Chondrocyte (in vitro differentiated cells): ENCODE results near the gene PIK3AP1. TPM values are rescaled to one million over a fixed set of nuclear protein-coding genes. Genes with fewer than 3 reads are reported as not detected.

Experiments
- DNase-seq: peaks from one replicate; pipeline ENCODE4 v3.0.0; 2021; ENCODE audit warnings: mixed read lengths, low spot score
- H3K27ac Mint-ChIP-seq: one replicate; pipeline ENCODE4 v1.8.0; 2021; ENCODE audit warnings: mild to moderate bottlenecking, moderate library complexity, mixed read lengths; ENCODE audit not compliant: unreplicated experiment
- H3K27me3 Mint-ChIP-seq: 2 replicates; pipeline ENCODE4 v1.8.0; 2021; ENCODE audit warnings: low read depth, mixed read lengths
- H3K36me3 Mint-ChIP-seq: 2 replicates; pipeline ENCODE4 v1.8.0; 2021; ENCODE audit warnings: low read depth, mixed read lengths
- H3K4me1 Mint-ChIP-seq: 2 replicates; pipeline ENCODE4 v1.8.0; 2021; ENCODE audit warnings: low read depth, mild to moderate bottlenecking, mixed read lengths
- H3K4me3 Mint-ChIP-seq: one replicate; pipeline ENCODE4 v1.8.0; 2021; ENCODE audit warnings: mild to moderate bottlenecking, moderate library complexity, mixed read lengths; ENCODE audit not compliant: unreplicated experiment
- H3K9me3 Mint-ChIP-seq: 2 replicates; pipeline ENCODE4 v1.8.0; 2021; ENCODE audit warnings: low read depth, mixed read lengths
- CTCF ChIP-seq: fragments of 200-600 bp; sonication (generic); IDR thresholded peaks from 2 replicates; pipeline ENCODE4 v1.5.0; 2021; ENCODE audit warnings: antibody characterized with exemption, mild to moderate bottlenecking, moderate library complexity
- total RNA-seq: library from RNA; stranded (reverse); gene quantifications from 3 replicates; pipeline ENCODE4 v1.2.1, GENCODE V29; 2021

The PIK3AP1 gene
- total RNA-seq, 1 donor from 2014 or later: 9.9 TPM

GRCh38 chr10:96584474-96584873 is 135.8 kb downstream of the PIK3AP1 start:
- Mint-ChIP-seq H3K36me3 (peaks cover 1% of the 10 kb centered on the region), H3K9me3 (no peaks in the 10 kb centered on the region), H3K27ac (no peak overlapping the region), H3K27me3 (no peaks in the 10 kb centered on the region), H3K4me1 (peaks cover 53% of the 10 kb centered on the region), H3K4me3 (peak overlapping the region; percentile 9)
- no peak for DNase-seq
- no peak for TF ChIP-seq CTCF

GRCh38 chr10:96584035-96584434 is 136.3 kb downstream of the PIK3AP1 start:
- Mint-ChIP-seq H3K27ac (no peak overlapping the region), H3K9me3 (no peaks in the 10 kb centered on the region), H3K4me3 (no peak overlapping the region), H3K36me3 (peaks cover 1% of the 10 kb centered on the region), H3K27me3 (no peaks in the 10 kb centered on the region), H3K4me1 (peaks cover 56% of the 10 kb centered on the region)
- DNase-seq: no peak
- no peak for TF ChIP-seq CTCF

- Mint-ChIP-seq H3K9me3 (no peaks in the 10 kb centered on the region), H3K27me3 (no peaks in the 10 kb centered on the region), H3K4me1 (peaks cover 66% of the 10 kb centered on the region), H3K4me3 (no peak overlapping the region), H3K36me3 (peaks cover 5% of the 10 kb centered on the region), H3K27ac (peak overlapping the region; percentile 84)
- no peak for TF ChIP-seq CTCF
- DNase-seq: no peak
Measured at GRCh38 chr10:96579133-96579532, 141.2 kb downstream of the PIK3AP1 start.

- Mint-ChIP-seq H3K27me3 (no peaks in the 10 kb centered on the region), H3K9me3 (no peaks in the 10 kb centered on the region), H3K27ac (peak overlapping the region; percentile 32), H3K4me3 (no peak overlapping the region), H3K4me1 (peaks cover 62% of the 10 kb centered on the region), H3K36me3 (peaks cover 5% of the 10 kb centered on the region)
- DNase-seq: no peak
- no peak for TF ChIP-seq CTCF
Measured at GRCh38 chr10:96578633-96579032, 141.7 kb downstream of the PIK3AP1 start.

GRCh38 chr10:96578022-96578421 is 142.3 kb downstream of the PIK3AP1 start:
- no peak for DNase-seq
- H3K27ac Mint-ChIP-seq: no peak overlapping the region
- H3K36me3 Mint-ChIP-seq: peaks cover 5% of the 10 kb centered on the region

More at GRCh38 chr10:96578022-96578421, 142.3 kb downstream of the PIK3AP1 start:
- Mint-ChIP-seq H3K9me3 (no peaks in the 10 kb centered on the region), H3K27me3 (no peaks in the 10 kb centered on the region), H3K4me1 (peaks cover 63% of the 10 kb centered on the region), H3K4me3 (no peak overlapping the region)
- TF ChIP-seq CTCF: no peak
